DMS153 (cell line): ENCODE results near the gene GRM2.
"Not testable (repeated sequence)": the region's sequence is repeated elsewhere in the genome, so short reads cannot be mapped to it uniquely, and the experiment has no call there.

Source experiments
- DNase-seq: peaks from one replicate; lab custom pipeline; 2025; lab: John Stamatoyannopoulos, UW

Gene GRM2

DNA sequence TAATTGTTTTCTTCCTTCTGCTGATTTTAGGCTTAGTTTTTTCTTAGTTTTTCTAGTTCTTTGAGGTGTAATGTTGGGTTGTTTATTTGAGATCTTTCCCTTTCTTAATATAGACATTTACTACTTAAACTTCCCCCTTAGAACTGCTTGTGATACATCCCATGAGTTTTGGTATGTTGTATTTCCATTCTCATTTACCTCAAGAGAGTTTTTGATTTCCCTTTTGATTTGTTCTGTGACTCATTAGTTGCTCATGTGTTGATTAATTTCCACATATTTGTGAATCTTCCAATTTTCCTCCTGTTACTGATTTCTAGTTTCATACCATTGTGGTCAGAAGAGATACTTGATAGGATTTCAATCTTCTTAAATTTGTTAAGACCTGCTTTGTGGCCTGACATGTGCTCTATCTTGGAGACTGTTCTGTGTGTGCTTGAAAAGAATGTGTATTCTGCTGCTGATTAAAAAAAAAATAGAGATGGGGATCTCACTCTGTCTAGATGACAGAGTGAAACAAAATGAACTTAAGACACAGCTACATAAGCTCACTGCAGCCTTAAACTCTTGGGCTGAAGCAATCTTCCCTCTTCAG lies 22.3 kb downstream of the GRM2 start:
- no peak for DNase-seq

DNA sequence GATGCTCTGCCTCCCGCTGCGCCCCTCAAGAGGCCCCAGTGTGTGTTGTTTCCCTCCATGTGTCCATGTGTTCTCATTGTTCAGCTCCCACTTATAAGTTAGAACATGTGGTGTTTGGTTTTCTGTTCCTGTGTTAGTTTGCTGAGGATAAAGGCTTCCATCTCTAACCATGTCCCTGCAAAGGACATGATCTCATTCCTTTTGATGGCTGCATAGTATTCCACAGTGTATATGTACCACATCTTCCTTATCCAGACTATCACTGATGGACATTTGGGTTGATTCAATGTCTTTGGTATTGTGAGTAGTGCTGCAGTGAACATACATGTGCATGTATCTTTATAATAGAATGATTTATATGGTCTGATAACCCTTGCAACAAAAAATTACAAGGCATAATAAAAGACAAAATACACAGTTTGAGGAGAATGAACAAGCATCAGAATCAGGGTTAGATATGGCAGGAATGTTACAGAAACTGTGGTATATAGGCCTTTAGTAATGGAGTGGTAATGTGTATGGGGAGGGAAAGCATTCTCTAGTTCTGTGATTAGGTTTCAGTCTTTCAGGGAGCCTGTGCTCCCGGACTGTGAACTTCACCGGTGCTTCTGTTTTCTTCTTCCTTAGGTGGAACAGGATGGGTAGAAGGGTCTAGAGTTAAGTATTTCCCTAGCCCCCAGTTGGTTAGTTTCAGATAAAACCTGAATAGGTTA lies 27.1 kb downstream of the GRM2 start:
- DNase-seq, result no peak

DNA sequence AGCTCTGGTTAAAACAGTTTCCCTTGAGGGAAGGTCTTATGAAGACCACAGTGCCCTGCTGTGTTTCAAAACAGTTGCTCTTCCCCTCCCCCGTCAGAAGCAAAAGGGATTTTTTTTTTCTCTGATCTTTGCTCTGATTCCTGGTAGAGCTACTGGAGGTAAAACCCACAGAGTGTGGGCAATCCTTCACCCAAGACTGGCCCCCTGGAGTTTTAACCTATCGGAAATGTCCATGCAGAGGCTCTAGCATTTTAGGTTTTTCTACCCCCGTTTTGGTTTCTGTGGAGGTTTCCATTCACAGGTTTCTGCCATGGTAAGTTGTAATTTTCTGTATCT lies 27.7 kb downstream of the GRM2 start:
- no peak for DNase-seq

DNA sequence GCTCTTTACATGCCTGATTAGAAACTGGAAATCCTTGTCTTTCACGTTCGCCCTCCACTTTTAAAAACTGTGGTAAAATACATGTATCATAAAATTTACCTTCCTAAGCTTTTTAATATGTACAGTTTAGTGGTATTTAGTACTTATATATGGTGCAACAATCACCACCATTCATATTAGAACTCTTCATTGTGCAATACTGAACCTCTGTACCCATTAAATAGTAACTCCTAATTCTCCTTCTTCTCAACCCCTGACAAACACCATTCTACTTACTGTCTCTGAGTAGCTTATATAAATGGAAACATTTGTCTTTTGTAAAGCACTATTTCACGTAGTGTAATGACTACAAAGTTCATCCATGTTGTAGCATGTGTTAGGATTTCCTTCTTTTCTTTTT lies 28.2 kb downstream of the GRM2 start:
- no peak for DNase-seq

DNA sequence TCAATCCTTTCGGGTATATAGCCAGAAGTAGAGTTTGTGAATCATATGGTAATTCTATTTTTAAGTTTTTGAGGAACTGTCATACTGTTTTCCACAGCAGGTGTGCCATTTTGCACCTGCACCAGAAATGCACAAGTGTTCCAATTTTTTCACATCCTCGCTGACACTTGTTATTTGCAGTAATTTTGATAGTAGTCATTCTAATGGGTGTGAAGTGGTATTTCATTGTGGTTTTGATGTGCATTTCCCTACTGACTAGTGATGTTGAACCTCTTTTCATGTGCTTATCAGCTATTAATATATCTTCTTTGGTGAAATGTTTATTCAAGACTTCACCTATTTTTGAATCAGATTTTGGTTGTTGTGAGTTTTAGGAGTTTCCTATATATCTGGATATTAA lies 29.1 kb downstream of the GRM2 start:
- no peak for DNase-seq

DNA sequence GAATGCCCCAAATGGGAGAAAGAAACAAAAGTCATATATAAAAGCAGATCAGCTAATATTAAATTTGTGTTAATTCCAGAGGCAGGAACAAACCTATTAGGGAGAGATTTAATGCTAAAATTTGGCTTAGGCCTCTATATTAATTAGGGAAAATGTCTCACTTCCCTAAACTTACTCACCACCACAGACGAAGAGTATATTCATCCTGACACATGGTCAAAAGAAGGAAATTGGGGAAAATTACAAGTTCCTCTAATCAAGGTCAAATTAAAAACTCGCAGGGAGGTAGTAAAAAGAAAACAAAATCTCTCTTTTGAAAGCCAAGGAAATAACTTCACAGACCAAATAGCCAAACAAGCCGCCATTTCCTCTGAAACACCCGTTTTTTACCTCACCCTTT lies 32.2 kb downstream of the GRM2 start:
- DNase-seq, result no peak

DNA sequence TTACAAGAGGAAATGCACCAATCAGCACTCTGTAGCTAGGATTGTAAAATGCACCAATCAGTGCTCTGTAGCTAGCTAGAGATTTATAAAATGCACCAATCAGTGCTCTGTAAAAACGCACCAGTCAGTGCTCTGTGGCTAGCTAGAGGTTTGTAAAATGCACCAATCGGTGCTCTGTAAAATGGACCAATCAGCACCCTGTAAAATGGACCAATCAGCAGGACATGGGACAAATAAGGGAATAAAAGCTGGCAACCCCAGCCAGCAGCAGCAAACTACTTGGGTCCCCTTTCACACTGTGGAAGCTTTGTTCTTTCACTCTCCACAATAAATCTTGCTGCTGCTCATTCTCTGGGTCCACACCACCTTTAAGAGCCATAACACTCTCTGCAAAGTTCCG lies 35.5 kb downstream of the GRM2 start:
- not testable (repeated sequence) for DNase-seq

DNA sequence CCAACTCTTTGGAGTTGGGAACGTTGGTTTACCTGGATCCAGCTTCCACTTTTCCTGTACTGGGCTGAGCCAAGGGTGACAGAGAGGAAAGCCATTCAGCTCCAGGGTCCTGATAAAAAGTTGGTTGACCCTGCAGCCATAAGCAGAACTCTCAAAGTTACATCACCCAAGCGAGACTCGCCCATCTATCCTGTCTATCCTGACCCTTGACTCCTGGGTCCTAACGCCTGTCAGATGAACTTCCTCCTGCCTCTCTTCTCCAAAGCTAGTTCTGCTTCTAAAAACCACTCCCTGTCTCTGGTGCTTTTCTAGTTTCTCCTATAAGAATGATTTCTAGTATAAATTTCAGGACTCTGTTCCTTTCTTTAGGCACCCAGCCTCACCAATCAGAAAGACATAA lies 36.1 kb downstream of the GRM2 start:
- DNase-seq, result not testable (repeated sequence)

DNA sequence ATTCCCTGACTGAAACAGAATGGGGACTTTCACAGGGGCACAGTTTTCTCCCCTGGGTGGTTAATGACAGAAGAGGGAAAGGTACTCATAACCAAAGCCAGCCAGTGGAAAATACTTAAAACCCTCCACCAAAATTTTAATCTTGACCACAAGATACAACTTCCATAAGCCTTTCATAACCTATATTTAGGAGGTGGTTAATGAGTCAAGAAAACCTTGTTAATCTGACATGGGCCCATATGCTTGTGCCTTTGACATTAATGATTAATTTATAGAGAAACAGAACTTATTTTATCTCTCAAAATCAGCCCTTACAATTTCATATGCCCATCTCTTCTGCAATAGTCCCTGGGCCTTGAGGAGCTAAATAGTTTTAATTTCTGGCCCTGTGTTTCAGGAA lies 41.0 kb downstream of the GRM2 start:
- DNase-seq, result no peak

DNA sequence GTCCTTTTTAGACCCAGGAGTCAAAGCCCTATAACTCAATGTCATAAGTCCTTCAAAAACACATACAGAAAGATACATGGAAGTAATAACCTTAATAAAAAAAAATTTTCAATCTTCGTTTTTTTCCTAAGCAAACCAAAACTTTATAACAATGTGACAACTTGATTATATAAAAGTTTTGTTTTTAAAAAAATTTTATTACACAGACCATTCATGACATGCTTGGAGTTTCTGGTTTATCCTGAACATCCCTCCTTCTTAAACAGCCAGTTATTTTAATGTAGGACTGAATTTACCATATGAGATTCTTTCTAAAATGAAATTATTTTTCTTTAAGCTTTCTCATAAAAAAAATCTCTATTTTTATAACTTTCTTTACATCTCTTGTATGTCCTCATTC lies 41.5 kb downstream of the GRM2 start:
- no peak for DNase-seq

DNA sequence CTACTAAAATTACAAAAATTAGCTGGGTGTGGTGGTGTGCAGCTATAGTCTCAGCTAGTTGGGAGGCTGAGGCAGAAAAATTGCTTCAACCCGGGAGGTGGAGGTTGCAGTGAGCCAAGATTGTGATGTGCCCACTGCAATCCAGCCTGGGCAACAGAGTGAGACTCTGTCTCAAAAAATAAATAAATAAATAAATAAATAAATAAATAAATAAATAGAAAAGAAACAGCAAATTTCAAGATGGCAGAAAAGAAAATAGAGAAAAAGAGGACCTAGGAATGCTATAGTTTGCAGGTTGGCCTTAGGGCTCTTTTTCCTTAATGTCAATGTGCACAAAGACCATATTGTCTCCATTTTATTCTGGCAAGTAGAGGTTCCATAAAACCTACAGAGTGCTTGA lies 44.0 kb downstream of the GRM2 start:
- no peak for DNase-seq

DNA sequence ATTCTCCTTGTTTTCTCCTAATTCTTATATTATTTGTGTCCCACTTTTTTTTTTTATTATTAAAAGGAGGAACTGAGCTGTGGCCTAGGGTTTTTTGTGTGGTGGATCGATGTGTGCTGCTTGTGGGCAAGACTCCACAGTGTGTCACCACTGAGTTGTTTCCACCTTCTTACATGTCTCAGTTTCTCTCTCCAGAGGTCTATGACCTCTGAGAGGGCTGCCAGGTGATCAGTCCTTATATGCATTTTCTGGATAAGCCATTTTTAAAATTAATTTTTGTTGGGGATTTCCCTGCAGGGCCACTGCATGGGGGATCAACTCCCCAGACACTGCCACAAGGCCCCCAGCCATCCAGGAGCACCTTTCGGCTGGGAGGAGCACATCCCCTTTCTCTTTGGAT lies 44.4 kb downstream of the GRM2 start:
- DNase-seq, result no peak

DNA sequence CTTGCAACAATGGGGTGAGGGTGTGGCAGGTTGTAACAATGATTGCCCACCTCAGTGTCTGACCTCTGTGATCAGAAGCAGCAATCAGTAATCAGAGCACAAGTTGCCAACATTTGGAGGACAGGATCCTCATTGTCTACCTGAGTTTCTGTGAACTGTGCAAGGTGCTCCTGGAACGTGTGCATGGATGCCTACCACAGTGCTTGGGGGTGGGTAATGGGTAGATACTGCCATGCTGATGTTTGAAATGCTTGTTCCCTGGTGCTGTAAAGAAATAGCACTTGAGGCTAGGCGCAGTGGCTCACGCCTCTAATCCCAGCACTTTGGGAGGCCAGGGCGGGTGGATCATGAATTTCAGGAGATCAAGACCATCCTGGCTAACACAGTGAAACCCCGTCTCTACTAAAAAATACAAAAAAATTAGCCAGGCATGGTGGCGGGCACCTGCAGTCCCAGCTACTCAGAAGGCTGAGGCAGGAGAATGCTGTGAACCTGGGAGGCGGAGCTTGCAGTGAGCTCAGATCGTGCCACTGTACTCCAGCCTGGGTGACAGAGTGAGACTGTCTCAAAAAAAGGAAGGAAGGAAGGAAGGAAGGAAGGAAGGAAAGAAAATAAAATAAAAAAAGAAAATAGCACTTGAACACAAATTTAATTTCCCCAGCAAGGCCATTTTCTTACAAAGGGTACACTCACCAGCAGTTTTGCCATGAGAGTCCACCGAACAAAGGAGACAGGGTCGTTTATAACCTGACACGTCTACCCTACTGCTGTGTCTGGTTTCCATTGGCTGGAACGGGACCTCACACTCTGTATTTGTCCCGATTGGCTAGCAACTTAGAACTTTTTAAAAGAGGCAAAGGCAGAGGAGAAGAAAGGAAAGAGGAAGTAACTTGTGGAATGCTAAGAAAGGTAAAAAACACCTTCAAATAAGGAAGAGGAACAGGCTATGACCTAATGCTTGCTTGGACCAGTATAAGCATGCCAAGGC lies 47.2 kb downstream of the GRM2 start:
- not testable (repeated sequence) for DNase-seq

DNA sequence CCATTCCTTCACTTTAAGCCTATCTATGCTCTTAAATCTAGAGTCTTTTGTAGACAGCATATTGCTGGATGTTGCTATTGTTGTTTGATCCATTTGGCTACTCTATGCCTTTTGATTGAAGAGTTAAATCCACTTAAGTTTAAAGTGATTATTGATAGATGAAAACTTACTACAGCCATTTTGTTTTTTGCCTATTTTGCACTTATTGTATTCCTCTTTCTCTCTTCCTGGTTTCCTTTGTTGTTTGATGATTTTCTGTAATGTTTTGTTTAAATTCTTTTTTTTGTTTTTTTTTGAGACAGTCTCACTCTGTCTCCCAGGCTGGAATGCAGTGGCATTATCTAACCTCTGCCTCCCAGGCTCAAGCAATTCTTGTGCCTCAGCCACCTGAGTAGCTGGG lies 52.3 kb downstream of the GRM2 start:
- DNase-seq, result no peak
